Esophagus muscularis mucosa (tissue), 3 donors: Measurements from ENCODE around the gene CDK5R2.

Source experiments
- POLR2A ChIP-seq: fragments of 450-650 bp; IDR thresholded peaks from one replicate; pipeline ENCODE4 v1.6.1; 2017; ENCODE audit warnings: antibody characterized with exemption, moderate library complexity, mild to moderate bottlenecking, low read depth
- POLR2AphosphoS5 ChIP-seq, 2 donors: sonication (generic); formaldehyde crosslinking; IDR thresholded peaks; one replicate each; pipeline ENCODE4 v1.6.1; 2017; ENCODE audit warnings: antibody characterized with exemption in 2 of 2
- TF ChIP-seq, protein P1 (sequence below), 3 experiments: fragments of 200-600 bp in 2 of 3; fragments of 450-650 bp in 1 of 3; sonication (generic) in 2 of 3; IDR thresholded peaks; one replicate each; pipeline ENCODE4 v1.5.1; 2017 to 2019; ENCODE audit warnings: antibody characterized with exemption in 3 of 3, mild to moderate bottlenecking in 2 of 3, moderate library complexity in 1 of 3

DNA sequence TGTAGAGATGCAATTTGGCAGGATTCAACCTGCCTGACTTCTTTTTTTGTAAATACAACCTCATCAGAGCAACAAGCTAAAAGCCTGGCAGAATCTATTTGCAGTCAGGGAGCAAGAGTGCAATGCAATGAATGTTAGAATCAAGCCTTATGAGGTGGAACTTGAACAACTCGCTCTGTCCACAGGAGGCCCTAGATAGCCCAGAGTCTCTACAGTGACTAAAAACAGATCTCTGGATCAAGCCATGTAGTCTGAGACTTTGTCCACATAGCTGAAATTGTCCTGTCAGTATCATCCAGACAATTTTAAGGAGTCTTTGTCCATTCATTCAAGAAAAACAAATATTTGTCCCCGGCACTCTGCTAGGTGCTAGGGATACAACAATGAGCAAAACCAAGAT, 32.0 kb upstream of the CDK5R2 start:
- TF ChIP-seq, protein P1, sequence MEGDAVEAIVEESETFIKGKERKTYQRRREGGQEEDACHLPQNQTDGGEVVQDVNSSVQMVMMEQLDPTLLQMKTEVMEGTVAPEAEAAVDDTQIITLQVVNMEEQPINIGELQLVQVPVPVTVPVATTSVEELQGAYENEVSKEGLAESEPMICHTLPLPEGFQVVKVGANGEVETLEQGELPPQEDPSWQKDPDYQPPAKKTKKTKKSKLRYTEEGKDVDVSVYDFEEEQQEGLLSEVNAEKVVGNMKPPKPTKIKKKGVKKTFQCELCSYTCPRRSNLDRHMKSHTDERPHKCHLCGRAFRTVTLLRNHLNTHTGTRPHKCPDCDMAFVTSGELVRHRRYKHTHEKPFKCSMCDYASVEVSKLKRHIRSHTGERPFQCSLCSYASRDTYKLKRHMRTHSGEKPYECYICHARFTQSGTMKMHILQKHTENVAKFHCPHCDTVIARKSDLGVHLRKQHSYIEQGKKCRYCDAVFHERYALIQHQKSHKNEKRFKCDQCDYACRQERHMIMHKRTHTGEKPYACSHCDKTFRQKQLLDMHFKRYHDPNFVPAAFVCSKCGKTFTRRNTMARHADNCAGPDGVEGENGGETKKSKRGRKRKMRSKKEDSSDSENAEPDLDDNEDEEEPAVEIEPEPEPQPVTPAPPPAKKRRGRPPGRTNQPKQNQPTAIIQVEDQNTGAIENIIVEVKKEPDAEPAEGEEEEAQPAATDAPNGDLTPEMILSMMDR (IDR thresholded peaks at IDR 0.05), result no peak
- no peak for TF ChIP-seq POLR2A
- no peak for TF ChIP-seq POLR2AphosphoS5 (IDR thresholded peaks at IDR 0.05)
